Measurements from ENCODE around the gene RHOBTB1. TPM values are rescaled to one million over a fixed set of nuclear protein-coding genes. Genes with fewer than 3 reads are reported as not detected.
A peak's percentile ranks its signal among the peaks of the same experiment; 100 is the strongest.

The RHOBTB1 gene
- total RNA-seq, 1 donor from 2014 or later, result 13.7 TPM

DNA sequence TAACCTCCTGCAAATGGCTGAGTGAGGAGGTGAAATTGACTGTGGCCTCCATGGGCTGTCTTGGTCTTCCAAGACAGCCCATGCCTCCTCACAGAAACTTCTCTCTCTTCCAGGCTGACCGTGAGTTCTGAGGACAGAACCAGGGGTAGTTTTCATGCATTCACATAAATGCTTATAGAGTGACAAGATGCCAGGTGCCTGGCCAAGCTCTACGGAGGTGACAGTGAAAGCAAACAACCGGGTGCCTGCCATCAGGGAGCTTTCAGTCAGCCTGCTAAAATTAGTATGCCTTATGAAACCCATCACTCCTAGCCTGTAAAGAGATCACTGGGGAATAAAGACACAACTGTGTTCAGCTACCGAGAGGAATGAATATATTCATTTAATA, 919 bp upstream of the RHOBTB1 start:
- ATAC-seq (no peak), DNase-seq (ENCODE audit: low spot score) (no peak)
- intact Hi-C loops (cut with DNase I), result no loop called here

DNA sequence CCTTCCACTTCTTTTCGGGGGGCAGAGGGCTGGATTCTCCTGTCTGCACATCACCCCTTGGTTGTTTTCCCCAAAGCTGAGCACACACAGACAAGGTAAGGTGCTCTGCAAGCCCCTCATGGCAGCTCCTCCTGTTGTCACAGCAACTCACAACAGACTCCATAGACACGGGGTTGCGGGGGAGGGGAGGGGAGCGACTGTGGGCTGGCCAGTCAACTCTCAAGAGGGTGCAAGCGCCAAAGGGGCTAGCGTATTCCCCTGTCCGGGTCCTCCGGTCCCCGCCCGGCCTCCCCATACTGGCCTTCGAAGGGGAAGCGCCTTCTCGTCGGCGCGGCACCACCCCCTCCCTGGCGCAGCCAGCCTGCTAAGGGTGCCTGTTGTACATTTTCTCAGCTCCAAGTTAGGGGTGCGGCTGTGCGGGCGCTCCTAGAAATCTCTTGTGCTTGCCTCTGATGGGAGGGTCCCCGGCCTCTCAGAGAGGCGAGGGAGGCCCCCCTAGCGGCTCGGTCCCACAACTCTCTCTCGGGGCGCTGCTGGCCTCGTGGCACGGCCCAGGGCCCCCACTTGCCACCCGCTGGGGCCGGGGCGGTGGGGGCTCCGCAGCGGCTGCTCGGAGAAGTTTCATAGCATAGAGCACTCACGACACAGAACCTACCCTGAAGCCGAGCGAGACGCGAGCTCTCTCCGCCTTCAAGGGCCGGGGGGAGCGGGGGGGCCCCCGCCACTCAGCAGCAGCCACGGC, 498 bp downstream of the RHOBTB1 start:
- peak; percentile 82 for DNase-seq (ENCODE audit: low spot score)
- intact Hi-C loops (cut with DNase I), result no loop called here

DNA sequence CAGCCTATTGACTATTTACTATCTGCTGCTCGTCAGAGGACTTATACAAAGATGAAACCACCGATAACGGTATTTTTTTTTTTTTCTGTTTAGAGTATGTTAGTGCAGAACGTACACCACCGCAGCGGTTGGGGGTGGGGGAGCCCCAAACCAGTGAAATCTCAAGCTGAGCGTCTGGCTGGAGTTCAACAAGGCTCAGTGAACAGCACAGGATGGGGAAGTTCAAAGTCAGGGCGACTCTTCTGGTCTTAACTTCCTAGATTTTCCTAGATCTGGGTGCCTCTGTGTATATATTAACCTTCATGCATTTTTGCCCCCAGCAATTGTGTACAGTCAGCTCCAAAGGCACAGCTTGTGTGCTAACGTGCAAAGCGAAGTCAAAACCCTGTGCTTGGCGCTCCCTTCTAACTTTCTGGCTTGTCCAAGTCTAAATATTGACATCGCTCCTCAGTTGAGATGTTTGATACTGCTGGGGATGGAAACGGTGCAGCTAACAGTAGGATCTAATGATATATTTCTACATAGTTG, 1.1 kb downstream of the RHOBTB1 start:
- intact Hi-C loops (cut with DNase I), result no loop called here
- peak; percentile 72 for DNase-seq (ENCODE audit: low spot score)
- peak; percentile 23 for ATAC-seq

More for the DNA sequence above, 498 bp downstream of the RHOBTB1 start:
- ATAC-seq, result peak; percentile 70

DNA sequence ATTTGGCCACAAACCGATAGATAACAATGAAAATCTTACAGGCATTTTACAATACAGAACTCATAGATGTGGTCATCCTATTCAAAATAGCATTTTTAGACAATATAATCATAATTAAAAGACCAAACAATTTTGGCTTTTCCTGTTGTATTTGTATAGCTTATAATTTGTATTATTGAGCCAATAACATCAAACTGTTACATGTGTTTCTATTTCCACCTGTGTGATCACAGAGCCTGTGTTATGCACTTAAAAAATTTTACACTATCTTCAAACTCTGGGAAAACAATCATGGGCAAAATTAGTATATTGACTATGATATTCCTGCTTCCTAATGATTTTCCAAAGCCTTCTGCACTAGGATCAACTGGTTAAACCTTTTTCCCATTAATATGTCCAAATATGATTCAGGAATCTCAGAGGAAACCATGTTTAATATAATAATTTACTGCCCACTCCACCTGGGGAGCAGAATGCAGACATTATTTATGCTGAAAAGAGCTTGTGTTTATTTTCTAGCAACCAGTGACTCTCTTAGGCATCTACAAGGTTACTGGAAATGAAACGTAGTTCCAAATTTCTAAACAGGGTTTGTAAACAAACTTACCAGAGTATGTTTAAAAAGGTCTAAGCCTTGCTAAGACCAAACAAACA, 1.7 kb downstream of the RHOBTB1 start:
- no peak for DNase-seq (ENCODE audit: low spot score)
- ATAC-seq, result no peak
- intact Hi-C loops (cut with DNase I), result no loop called here

DNA sequence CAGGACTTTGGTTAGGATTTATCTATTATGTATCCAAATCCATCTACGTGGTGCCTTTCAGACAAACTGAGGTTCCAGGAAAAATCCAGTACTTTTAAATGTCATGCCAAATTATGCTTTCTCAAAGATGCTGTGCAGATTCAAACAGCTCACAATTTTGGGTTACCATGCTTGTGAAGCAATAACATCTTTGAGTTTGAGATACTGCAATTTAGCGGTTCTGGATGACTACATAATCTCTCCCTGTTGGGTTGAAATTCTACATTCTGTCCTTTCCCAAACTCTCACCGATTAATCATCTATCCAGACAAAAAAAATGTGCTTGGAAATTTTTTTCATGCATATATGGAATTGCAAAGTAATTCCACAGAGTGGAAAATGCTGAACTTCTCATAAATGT, 3.5 kb downstream of the RHOBTB1 start:
- ATAC-seq (no peak), DNase-seq (ENCODE audit: low spot score) (no peak)
- intact Hi-C loops (cut with DNase I), result no loop called here

DNA sequence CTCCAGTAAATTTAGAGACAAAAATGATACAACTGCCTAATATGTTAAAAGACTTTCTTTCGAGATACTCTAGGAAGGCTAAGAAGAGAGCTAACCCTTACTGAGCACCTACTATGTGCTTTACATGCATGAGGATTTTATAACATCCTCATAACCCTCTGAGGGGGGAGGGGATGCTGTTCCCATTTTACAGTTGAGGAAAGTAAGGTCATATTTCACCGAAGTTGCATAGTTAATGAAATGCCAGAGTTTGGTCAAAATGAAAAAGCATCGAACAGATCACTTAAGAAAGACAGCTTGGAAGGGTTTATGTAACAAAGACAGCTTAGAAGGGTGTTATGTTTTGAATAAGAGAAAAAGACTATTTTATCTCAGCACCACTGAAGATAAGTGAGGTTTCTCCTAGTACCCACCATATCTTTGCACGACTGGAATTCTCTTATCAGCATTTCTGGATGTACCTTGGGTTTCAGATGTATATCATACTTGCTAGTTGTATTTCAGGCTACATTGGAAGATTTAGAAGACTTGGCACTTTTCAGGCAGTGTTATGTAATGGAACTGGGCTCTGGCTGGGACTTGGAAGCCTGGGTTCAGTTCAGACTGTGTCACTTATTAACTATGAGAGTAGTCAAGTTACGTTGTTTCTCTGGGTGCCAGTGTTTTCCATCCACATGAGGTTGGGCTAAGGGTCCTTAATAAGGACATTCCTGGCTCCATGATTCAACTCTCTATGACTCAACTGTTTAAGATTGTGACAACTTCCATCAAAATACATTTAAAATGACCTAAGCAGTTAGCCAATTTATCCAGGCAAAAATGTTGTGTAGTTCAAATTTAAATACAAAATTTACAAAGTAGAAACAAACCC, 6.0 kb downstream of the RHOBTB1 start:
- ATAC-seq (no peak), DNase-seq (ENCODE audit: low spot score) (no peak)
- intact Hi-C loops (cut with DNase I), result no loop called here

DNA sequence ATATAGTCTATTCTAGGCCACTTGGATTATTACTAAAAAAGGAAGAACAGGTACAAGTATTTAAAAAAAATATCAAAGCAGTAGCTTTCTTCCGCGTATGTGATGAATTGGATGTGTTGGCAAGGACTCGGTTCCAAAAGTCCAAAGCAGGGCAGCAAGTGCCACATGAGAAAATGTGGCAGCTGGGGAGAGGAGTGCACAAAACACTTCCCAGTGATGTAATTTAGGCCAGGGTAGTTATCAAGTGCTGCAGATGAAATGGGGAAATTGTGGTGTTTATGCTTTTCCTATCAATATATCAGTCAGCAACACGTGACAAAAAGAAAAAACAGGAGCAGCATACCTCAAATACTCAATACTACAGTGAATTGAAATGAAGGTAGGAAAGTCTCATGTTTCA, 7.0 kb downstream of the RHOBTB1 start:
- no peak for ATAC-seq
- intact Hi-C loops (cut with DNase I), result no loop called here
- DNase-seq (ENCODE audit: low spot score), result no peak

DNA sequence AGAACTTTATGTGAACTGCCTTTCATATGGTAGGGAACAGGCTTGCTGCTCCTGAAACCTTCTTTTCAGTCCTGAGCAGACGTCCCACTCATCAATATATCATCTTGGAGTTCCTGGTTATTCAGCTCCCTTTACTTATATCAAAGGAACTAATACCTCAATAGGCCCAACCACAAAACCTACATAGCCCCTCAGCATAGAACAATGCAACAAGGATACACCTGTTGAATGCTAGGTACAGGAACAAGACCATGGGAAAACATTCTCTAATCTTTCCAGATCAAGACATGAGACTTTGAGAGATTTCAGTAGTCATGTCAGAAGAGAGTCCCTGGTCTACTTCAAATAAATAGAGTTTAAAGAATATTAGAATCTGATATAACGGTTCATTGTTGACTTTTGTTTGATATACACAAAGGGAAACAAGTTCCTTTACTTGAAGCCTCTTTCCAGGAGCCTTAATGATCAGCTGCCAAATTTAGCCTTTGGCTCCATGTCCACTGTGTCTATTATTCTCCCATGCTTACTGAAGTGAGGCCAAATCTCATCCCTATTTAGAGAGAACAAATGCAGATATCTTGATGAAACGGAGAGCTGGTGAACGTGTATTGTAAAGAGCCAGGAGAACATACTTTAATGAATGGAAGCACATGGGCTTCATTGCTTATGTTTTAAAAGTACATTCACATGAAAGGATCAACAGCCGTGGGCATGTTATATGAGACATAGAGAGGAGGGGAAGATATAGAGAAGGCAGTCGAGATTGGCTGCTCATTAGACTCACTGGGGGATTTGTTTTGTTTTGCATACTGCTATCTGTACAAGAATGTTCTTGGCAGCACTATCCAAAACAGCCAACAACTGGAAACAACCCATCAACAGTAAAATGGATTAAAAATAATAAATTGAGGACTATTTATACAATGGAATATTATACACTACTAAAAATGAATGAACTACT, 9.5 kb downstream of the RHOBTB1 start:
- DNase-seq (ENCODE audit: low spot score), result no peak
- no peak for ATAC-seq
- intact Hi-C loops (cut with DNase I), result no loop called here

DNA sequence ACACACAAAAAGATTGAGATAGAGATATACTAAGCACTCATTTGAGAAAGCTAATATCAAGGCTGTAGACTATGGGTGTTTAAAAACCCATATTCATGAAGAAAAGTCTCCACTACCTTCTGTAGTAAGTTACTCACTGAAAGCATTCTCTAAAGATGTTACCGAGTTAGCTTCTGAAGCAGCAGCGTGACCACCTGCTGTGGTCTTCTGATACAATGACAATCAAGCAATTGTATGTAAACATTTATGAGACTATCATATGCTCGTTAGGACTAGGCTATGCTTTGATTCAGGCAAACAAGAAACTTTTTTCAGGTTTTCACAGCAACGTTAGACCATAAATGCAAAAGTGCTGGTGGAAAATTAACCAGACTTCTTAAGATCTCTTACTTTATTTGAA, 11.2 kb downstream of the RHOBTB1 start:
- no peak for ATAC-seq
- no peak for DNase-seq (ENCODE audit: low spot score)
- intact Hi-C loops (cut with DNase I), result no loop called here

DNA sequence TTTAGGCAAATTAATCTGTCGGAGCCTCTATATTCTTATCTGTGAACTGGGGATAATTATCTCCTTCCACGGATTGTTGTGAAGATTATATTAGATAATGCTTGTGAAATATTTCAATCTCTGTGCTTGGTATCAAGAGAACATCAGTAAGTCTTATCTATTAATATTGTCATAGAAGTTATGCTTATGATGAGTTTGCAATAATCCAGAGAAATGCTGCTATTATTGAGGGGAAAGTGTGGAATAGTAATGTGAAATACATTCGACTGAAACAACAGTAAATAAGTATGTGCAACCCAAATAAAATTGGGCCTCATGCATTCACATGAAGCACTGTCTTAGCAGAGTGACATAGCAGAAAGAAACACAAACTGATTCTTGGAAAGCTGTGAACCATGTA, 13.7 kb downstream of the RHOBTB1 start:
- DNase-seq (ENCODE audit: low spot score) (no peak), ATAC-seq (no peak)
- intact Hi-C loops (cut with DNase I), result no loop called here

DNA sequence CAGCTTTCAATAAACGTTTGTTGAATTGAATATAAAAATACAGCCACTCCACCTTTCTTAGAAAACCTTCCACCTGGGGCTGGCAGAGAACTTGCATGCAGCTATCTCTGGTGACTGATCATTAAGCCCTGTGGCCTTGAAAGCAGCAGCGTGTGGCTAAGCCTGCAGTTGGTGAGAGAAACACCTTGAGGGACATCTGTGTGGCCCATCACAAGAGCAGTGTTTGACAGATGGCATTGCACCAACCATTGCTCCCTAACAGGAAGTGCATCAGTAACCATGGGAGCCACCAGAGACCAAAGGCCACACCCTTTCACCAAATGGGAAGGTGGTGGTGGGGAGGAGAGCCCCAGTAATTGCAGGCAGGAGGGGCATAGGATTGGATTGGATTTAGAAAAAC, 22.4 kb downstream of the RHOBTB1 start:
- ATAC-seq (no peak), DNase-seq (ENCODE audit: low spot score) (no peak)
- intact Hi-C loops (cut with DNase I), result no loop called here

DNA sequence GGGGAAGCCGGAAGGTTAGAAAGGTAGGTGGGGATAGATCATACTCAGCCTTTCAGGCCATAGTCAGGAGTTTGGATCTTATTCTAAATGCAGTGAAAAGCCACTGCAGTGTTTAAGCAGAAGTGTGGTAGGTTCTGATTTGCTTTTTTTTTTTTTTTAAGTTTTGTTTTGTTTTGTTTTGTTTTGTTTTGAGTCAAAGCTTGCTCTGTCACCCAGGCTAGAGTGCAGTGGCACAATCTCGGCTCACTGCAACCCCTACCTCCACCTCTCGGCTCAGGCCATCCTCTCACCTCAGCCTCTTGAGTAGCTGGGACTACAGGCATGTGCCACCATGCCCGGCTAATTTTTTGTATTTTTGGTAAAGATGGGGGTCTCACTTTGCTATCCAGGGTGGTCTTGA, 23.5 kb downstream of the RHOBTB1 start:
- intact Hi-C loops (cut with DNase I), result no loop called here
- ATAC-seq (no peak), DNase-seq (ENCODE audit: low spot score) (no peak)

DNA sequence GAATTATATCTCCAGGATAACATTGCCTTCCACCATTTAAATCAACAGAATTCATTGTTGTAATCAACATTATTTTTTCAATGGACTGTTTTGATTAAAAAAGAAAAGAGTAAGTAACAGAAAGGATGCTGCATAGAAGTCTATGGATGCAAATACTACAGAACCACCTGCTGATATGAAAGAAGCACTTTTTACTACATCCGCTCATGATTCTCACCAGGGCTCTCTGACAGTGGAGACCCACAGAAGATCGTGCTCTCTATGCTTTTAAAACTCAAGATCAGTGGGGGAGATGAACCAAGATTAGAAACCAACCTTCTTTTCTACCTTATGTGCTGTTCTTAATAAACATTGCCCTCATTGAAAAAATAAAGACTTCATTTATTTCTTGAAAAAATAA, 24.4 kb downstream of the RHOBTB1 start:
- ATAC-seq, result no peak
- intact Hi-C loops (cut with DNase I), result no loop called here
- DNase-seq (ENCODE audit: low spot score), result no peak

DNA sequence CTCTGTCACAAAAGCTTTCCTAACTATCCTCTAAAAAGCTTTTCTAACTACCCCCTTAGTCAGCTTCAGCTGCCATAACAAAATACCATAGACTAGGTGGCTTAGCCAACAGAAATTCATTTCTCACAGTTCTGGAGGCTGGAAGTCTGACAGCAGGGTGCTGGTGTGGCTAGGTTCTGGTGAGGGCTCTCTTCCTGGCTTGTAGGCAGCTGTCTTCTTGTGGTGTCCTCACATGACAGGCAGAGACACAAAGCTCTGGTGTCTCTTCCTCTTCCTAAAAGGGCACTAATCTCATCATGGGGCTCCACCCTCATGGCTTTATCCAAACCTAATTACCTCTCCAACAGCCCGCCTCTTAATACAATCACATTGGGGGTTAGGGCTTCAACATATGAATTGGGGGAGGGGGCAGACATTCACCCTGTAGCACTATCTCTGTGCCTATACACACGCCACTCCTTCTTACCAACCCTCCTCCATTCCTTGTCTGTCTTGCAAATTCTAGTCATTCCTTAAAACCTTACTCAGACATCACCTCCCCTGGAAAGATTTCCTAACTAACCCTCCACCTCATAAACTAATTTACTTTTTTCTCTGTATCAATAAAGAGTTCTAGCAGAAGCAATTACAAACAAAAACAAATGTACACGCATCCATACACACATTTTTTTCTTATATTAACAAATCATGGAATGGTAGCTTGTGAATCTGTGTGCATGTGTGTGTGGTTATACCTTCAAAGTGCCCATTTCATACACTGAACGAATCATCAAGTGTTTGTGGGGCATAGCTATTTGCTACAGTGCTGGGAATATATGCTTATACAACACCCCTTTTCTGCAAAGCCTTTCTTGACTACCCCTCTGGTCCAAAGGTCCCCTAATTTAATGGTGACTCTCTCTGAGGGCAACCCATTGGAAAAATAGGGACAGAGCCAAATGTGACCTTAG, 26.4 kb downstream of the RHOBTB1 start:
- intact Hi-C loops (cut with DNase I), result no loop called here
- ATAC-seq (no peak), DNase-seq (ENCODE audit: low spot score) (no peak)

DNA sequence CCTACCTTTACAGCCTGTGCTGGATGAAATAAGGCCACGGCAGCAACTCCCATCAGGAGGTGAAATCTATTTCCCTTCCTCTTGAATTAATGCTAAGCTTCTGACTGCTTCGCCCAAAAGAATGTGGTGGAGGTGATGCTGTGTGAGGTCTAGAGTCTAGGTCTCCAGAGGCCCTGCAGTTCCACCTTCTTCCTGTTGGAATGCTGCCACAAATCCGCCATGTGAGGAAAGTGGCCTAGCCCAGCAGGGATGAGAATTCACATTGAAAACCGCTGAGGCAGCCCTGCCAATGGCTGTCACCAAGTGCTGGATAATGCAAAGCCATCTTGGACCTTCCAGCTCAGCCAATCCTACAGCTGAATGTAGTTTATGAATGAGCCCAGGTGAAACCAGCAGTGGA, 28.0 kb downstream of the RHOBTB1 start:
- DNase-seq (ENCODE audit: low spot score), result no peak
- no peak for ATAC-seq
- intact Hi-C loops (cut with DNase I), result no loop called here

DNA sequence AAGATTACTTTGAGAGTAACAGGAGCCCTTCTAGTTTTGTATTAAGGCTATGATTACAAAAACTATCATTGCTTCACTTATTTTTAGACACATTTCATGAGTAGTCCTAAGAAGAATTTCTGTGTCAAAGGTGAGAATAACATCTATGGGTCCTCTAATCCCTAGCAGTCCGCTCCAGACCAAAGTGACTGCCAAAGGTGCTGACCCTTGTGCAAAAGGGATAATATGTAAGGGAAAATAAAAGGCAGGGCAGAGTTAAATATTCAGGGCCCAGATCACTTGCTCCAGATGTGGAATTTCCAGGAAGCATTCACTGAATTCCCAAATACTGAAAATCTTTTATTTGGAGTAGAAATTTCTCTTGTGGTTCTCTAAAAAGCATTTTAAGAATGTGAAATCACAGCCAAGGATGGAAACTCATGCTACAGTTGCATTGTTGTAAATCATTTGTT, 29.3 kb downstream of the RHOBTB1 start:
- ATAC-seq (peak; percentile 94), DNase-seq (ENCODE audit: low spot score) (peak; percentile 83)
- intact Hi-C loops (cut with DNase I), result no loop called here

DNA sequence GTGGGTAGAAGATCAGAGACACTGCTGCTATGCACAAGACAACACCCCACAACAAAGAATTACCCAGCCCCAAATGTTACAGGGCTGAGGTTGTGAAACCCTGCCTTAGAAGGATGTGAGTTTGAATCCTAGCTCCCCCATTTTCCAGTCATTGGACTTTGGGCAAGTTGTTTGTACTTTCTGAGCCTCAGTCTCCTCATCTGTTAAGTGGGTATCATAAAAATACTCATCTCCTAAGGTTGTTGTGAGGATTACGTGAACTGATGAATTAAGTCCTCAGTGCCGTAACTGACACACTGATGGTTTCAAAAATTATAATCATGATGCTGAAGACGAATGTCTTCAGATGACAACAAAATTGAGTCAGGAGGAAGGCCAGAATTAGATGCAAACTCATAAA, 30.3 kb downstream of the RHOBTB1 start:
- intact Hi-C loops (cut with DNase I), result no loop called here
- DNase-seq (ENCODE audit: low spot score), result no peak
- ATAC-seq, result no peak

DNA sequence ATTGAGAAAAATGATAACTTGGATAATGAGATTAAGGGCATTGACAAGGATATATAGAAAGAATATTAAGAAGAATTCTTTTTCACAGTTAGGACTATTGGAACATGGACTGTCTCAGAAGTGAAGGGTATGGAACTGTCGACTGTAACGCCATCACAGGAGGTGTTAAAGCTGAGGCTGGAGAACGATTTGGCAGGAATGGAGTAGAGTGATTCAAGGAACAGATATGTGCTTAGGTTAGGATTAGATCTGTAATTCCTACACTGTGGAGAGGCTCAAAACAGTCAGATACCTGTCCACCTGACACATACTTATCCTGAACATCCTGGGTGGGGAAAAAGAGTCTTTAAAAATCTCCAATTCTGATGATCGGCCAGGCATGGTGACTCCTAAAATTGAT, 30.9 kb downstream of the RHOBTB1 start:
- ATAC-seq, result no peak

More for the DNA sequence above, 30.9 kb downstream of the RHOBTB1 start:
- intact Hi-C loops (cut with DNase I), result no loop called here
- DNase-seq (ENCODE audit: low spot score), result no peak
